Pancreas (tissue), 10 donors: ENCODE data around the gene ASTN2. TPM values are rescaled to one million over a fixed set of nuclear protein-coding genes. Genes with fewer than 3 reads are reported as not detected.
"Not testable (repeated sequence)": the region's sequence is repeated elsewhere in the genome, so short reads cannot be mapped to it uniquely, and the experiment has no call there.

Experiments used
- ATAC-seq, 4 donors: fragments of 200-7000 bp; cut with Tn5 transposase; one replicate each; pipeline versions ENCODE4 v1.8.0 to v1.9.1; 2020; ENCODE audit warnings: mild to moderate bottlenecking in 4 of 4, moderate library complexity in 4 of 4
- DNase-seq, 6 donors: peaks; one replicate each; pipeline ENCODE4 v3.0.0-alpha.2; 2020
- FAIRE-seq: peaks from 2 replicates; lab custom pipeline; 2012; peaks lifted over from hg19 to GRCh38; lab: Jason Lieb, UNC
- H3K27ac ChIP-seq, 4 donors: fragments of 200-600 bp; sonication (generic); 1 replicate in 3 of 4; 2 replicates in 1 of 4; pipeline versions ENCODE4 v1.5.0 to v1.8.0; 2020
- H3K27me3 ChIP-seq, 4 donors: fragments of 200-600 bp; one replicate each; pipeline ENCODE4 v1.8.0; 2021
- H3K36me3 ChIP-seq, 3 donors: fragments of 200-600 bp; sonication (generic) in 1 of 3; one replicate each; pipeline versions ENCODE4 v1.5.0 to v1.8.0; 2020 to 2021
- H3K4me1 ChIP-seq, 3 donors: fragments of 200-600 bp; one replicate each; pipeline ENCODE4 v1.8.0; 2021
- H3K4me3 ChIP-seq, 4 donors: fragments of 200-600 bp; sonication (generic) in 2 of 4; one replicate each; pipeline versions ENCODE4 v1.5.0 to v1.8.0; 2020 to 2021
- H3K9me3 ChIP-seq, 4 donors: fragments of 200-600 bp; one replicate each; pipeline ENCODE4 v1.8.0; 2021
- CTCF ChIP-seq, 4 donors: fragments of 200-600 bp; sonication (generic) in 3 of 4; IDR thresholded peaks; one replicate each; pipeline versions ENCODE4 v1.5.0 to v1.8.0; 2021; ENCODE audit warnings: antibody characterized with exemption in 4 of 4
- WGBS, 2 donors: extraction: QIAGEN DNeasy Blood & Tissue Kit; methylation state at CpG; one replicate each; pipeline ENCODE4 v1.1.7; 2013; 5-methylcytosine and 5-hydroxymethylcytosine counted together
- intact Hi-C, 3 donors: fragments of 100-400 bp; cut with DNase I; formaldehyde crosslinking; loops; one replicate each; pipeline versions ENCODE4 v1.11.1 to v1.14.2; 2022
- polyA plus RNA-seq, 2 donors: library from polyadenylated mRNA; stranded (reverse); fragments of 200-250 nt; gene quantifications; one replicate each; pipeline ENCODE4 v1.2.3, GENCODE V29; 2013
- total RNA-seq, 6 donors: library from RNA; stranded (reverse); fragmentation: NEBNext Ultra II Directional in 4 of 6; extraction: Animal tissue kit (Norgen Biotek cat#: 25700) in 4 of 6; gene quantifications; one replicate each; pipeline versions ENCODE4 v1.2.1 to v1.2.4, GENCODE V29; 2021 to 2023
- donor health status: healthy with polysubstance abuse.
- donor health status: DM: no; HTN: no; CAD: no; lungs with moderate emphysema.
- donor health status: DM: no; HTN: no; CAD: no.
- donor health status: control.
- donor health status: control.
- donor health status: Bipolar disorder and iron deficiency.
- donor health status: DM: yes; HTN: yes; CAD: no.
- donor health status: DM: no; HTN: no; CAD: no.
- donor health status: DM: no; HTN: no; CAD: no.
- donor health status: DM: yes; HTN: yes; CAD: no.

The ASTN2 gene
- total and polyA plus RNA-seq, 8 donors = 1.3 to 11.9 (median 6.7) TPM

GRCh38 chr9:116891424-116891823, 523.4 kb downstream of the ASTN2 start:
- no peaks in the 10 kb centered on the region for H3K36me3 ChIP-seq
- H3K4me3 ChIP-seq = no peak overlapping the region
- no peak for ATAC-seq
- H3K4me1 ChIP-seq = no peaks in the 10 kb centered on the region
- no peaks in the 10 kb centered on the region for H3K9me3 ChIP-seq
- no peak for FAIRE-seq
- intact Hi-C loops = no loop called here
- WGBS, 2 donors = 72 to 77% methylated on average over 3 of the region's 3 CpGs
- no peak overlapping the region for H3K27ac ChIP-seq
- no peak for DNase-seq
- no peaks in the 10 kb centered on the region for H3K27me3 ChIP-seq
- TF ChIP-seq CTCF (IDR thresholded peaks at IDR 0.05) = no peak

- H3K9me3 ChIP-seq, H3K4me1 ChIP-seq, H3K27ac ChIP-seq, intact Hi-C loops, H3K4me3 ChIP-seq, FAIRE-seq, DNase-seq, H3K36me3 ChIP-seq, ATAC-seq, H3K27me3 ChIP-seq: not testable (repeated sequence)
- WGBS, 2 donors = 82 to 84% methylated on average over 4 of the region's 4 CpGs
These were observed 526.4 kb downstream of the ASTN2 start for GRCh38 chr9:116888476-116888875.

GRCh38 chr9:116888066-116888465, 526.8 kb downstream of the ASTN2 start:
- H3K27me3 ChIP-seq = no peaks in the 10 kb centered on the region
- H3K9me3 ChIP-seq = no peaks in the 10 kb centered on the region
- no peak overlapping the region for H3K27ac ChIP-seq
- intact Hi-C loops = no loop called here
- WGBS, 2 donors = 94 to 95% methylated on average over 1 of the region's 1 CpG
- no peaks in the 10 kb centered on the region for H3K4me1 ChIP-seq
- FAIRE-seq = no peak
- TF ChIP-seq CTCF (IDR thresholded peaks at IDR 0.05) = no peak
- no peak for ATAC-seq
- H3K36me3 ChIP-seq = no peaks in the 10 kb centered on the region
- no peak overlapping the region for H3K4me3 ChIP-seq
- DNase-seq = no peak

- DNase-seq (no peak), FAIRE-seq (no peak), ATAC-seq (no peak)
- 86 to 97% methylated on average over 1 of the region's 1 CpG for whole genome bisulfite sequencing, 2 donors
- TF ChIP-seq CTCF (IDR thresholded peaks at IDR 0.05) = no peak
- intact Hi-C loops = no loop called here
- no peaks in the 10 kb centered on the region for H3K36me3 ChIP-seq
- no peaks in the 10 kb centered on the region for H3K27me3 ChIP-seq
- H3K4me1 ChIP-seq = no peaks in the 10 kb centered on the region
- no peaks in the 10 kb centered on the region for H3K9me3 ChIP-seq
- no peak overlapping the region for H3K4me3 ChIP-seq
- H3K27ac ChIP-seq = no peak overlapping the region
These were observed 531.2 kb downstream of the ASTN2 start for GRCh38 chr9:116883676-116884075.

GRCh38 chr9:116877072-116877471, 537.8 kb downstream of the ASTN2 start:
- ATAC-seq = no peak
- H3K4me3 ChIP-seq = no peak overlapping the region
- no peak for DNase-seq
- WGBS, 2 donors = 76 to 97% methylated on average over 3 of the region's 3 CpGs
- H3K27ac ChIP-seq = no peak overlapping the region
- H3K27me3 ChIP-seq = no peaks in the 10 kb centered on the region
- no peak for FAIRE-seq
- intact Hi-C loops = no loop called here
- no peaks in the 10 kb centered on the region for H3K4me1 ChIP-seq
- no peaks in the 10 kb centered on the region for H3K36me3 ChIP-seq
- H3K9me3 ChIP-seq = peaks cover 0 to 4% (median 0%) of the 10 kb centered on the region in 4 donors
- TF ChIP-seq CTCF (IDR thresholded peaks at IDR 0.05) = no peak
